NCI-H146 treated with DMSO at 0.1 percent for 48 hours (cell line): ENCODE measurements around the gene MRPL14.
"Not testable (repeated sequence)": the region's sequence is repeated elsewhere in the genome, so short reads cannot be mapped to it uniquely, and the experiment has no call there.

Experiments
- DNase-seq: peaks from one replicate; lab custom pipeline; 2025; ENCODE audit not compliant: unreplicated experiment; lab: John Stamatoyannopoulos, UW

Gene MRPL14

DNA sequence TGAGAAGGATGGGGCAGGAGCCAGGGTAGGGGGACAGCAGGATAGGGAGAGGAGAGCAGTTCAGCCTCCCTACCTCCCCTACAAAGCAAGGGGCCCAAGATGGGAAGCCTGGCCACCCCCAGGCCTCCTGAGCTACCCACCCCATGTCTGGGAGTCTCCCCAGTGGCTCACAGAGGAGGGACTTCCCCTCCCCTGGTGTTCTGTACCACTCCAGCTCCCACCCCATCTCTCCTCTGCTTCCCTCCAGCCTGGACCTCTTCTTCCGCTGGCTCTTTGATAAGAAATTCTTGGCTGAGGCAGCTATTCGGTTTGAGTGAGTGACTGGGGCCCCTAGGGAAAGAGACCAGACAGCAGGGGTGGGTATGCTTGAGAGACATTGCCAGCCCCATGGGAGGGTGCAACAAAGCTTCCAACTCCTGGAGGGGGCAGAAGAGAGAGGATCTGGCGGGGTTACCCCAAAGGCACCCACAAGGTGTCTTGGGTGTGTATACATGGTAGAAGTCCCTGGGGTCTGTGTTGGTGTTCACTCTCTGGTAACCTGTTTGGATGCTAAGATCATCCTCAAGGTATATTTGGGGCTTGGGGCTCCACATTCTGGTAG, 23.2 kb upstream of the MRPL14 start:
- no peak for DNase-seq

DNA sequence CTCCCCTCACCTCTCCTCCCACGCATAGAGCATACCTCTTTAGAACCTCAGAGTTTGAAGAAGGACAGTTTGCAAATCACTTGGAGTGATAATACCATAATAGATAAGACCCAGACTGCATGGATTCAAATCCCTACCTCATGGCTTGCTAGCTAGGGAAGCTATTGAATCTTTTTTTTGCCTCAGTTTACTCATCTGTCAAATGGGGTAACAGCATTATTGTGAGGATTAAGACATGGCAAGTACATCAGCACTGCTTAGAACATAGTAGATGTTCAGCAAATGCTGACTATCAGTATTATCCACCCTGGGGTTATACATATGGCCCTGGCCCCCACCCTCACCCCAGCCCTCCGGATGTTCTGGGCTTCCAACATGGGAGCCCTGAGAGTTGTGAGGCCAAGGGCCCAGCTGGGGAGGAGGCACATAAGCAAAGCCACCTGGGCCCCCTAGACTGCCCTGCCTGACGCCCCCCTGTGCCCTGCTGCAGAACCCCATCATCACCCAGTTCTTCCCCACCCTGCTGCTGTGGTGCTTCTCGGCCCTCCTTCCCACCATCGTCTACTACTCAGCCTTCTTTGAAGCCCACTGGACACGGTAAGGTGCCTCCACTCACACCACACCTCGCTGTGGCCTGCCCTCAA, 22.2 kb upstream of the MRPL14 start:
- no peak for DNase-seq

DNA sequence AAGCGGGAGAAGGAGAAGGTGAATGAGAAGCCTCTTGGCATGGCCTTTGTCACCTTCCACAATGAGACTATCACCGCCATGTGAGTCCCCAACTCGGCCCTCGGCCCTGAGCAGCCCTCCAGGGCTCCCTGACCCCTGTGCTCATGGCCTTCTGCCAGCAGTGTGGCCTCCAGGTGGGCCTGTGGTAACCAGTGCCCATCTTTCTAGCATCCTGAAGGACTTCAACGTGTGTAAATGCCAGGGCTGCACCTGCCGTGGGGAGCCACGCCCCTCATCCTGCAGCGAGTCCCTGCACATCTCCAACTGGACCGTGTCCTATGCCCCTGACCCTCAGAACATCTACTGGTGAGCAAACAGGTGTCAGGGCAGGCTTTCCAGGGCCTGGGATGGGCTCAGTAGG, 21.1 kb upstream of the MRPL14 start:
- no peak for DNase-seq

DNA sequence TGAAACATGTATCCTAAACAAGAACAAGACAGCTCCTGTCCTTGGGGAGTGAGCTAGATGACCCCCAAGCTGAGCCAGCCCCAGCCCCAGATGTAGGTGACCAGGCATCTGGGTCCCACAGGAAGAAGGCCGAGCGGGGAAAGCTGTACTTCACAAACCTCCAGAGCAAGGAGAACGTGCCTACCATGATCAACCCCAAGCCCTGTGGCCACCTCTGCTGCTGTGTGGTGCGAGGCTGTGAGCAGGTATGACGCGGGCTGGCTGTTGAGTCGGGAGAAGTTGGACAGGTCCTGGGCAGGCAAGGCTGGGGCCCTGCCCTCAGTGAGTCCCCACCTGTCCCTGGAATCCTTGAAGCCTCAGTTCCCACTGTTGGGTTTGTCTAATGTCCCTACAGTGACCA, 20.0 kb upstream of the MRPL14 start:
- no peak for DNase-seq

DNA sequence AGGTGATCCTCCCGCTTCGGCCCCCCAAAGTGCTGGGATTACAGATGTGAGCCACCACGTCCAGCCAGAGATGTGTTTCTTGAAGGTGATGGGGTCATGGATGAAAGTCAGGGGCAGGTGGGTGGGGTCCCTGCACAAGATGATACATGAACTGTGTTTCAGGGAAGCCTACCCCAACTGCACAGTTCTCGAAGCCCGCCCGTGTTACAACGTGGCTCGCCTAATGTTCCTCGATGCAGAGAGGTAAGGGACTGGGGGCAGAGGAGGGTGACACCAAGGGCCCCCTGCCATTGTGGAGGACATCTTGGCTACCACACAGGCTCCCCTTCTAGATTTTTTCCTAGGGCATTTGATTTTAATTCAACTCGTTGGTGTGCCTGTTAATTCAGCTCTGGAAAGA, 19.4 kb upstream of the MRPL14 start:
- no peak for DNase-seq

DNA sequence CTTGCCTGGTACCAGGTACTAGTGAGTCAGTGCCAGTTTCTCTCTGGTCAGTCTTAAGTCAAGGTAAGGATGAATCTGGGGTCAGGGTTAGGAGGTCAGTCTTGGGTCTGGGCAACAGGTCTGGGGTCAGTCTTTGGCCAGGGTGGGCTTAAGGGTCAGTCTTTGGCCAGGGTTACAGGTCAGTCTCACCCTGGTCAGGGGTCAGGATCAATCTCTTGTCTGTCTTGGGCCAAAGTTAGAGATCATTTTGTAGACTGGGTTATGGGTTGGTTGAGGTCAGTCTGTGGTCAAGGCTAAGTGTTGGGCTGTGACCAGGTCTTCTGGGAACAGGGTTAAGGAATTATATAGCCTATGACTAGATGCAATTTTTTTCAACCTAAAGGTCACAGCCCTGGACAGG, 18.6 kb upstream of the MRPL14 start:
- DNase-seq: no peak

DNA sequence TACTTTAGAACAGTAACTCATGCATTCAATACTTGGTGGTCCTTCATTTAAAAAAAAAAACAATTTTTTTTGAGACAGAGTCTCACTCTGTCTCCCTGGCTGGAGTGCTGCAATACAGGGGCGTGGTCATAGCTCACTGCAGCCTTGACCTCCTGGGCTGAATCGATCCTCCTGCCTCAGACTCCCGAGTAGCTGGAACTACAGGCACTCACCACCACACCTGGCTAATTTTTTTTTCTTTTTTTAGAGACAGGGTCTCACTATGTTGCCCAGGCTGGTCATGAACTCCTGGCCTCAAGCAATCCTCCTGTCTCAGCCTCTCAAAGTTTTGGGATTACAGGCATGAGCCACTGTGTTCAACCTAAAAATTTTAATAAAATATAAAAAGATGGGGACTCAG, 17.3 kb upstream of the MRPL14 start:
- DNase-seq: not testable (repeated sequence)

DNA sequence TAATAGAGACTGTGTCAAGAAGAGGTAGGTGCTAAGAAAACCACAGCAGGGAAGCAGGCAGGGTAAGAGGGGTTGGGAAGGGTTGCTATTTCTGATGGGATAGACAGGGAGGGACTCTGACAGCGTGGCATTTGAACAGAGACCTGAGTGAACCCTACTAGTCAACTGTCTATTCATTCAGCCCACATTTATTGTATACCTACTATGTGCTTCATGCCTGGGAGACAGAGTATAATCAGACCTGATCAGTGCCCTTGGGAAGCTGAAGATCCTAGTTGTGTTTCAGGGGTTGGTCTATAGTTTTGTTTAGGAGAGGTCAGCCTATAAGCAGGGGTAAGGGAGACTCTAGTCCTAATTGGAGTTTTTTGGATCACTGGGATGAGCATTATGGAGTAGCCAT, 16.5 kb upstream of the MRPL14 start:
- no peak for DNase-seq

DNA sequence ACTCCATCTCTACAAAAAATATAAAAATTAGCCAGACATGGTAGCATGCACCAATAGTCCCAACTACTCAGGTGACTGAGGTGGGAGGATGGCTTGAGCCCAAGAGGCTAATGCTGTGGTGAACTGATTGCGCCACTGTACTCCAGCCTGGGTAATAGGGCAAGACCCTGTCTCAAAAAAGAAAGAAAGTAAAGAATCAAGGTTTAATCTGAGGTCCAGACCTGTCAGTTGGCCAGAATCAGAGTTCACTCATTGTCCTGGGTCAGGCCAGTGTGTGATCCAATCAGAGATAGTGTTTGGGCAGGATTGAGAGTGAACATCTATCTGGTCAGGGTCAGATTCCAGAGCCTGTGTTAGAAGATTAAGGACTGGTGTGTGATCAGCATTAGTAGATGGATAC, 15.6 kb upstream of the MRPL14 start:
- DNase-seq: no peak

DNA sequence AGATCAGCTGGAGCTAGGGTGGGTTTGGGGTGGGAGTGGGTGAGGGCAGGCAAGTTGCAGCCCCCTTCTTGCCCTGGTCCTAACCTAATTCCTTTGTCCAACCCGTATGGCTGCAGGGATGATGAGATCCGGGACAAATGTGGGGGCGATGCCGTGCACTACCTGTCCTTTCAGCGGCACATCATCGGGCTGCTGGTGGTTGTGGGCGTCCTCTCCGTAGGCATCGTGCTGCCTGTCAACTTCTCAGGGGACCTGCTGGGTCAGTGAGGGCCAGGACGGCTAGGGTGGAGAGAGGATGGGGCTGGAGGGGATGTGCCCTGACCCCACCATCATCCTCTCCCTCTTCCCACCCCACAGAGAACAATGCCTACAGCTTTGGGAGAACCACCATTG, 12.1 kb upstream of the MRPL14 start:
- DNase-seq: no peak

DNA sequence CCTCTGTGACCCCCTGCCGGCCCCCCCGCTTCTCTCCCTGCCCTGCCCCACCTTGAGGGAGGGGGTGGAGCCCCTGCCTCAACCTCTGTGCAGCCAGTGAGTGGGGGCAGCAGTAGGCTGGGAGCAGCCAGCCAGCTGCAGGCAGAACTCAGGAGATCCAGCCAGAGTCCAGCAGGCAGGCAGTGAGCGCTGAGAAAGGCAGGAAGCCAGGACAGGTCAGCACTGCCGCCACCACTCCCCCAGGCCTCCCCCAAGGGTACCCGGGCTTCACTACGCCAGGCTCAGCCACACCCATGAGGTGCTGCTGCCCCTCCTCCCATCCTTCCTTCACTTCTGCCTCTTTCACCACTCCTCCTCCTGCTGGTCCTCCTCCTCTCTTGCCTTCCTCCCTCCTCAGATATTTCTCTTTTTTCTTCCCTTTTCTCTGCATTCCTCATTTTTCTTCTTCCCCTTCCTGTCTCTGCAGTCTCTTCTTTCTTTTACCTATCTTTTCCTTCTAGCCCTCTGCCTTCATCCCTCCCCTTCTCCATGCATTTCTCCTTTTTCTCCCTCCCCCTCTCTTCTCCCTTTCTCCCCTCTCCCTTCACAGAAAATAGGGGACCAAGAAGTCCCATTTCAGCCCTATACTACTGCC, 11.6 kb upstream of the MRPL14 start:
- no peak for DNase-seq

DNA sequence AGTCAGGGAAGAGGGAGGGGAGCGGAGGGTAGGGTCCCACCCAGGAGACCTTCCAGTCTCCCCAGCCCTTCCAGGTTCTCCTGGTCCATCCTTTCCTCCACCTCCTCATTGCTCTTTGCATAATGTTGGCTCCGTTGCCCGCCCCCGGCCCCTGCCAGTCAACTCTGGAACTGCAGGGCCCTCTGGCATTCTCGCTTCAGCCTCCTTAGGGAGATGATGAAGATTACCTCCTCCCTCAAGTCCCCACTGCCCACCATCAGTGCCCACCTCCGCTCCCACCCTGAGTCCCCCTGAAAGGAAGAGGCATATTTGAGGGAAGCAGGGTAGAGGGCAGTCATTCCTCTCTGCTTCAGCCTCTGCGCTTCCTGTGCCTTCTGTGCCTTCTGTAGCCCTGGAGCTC, 8.6 kb upstream of the MRPL14 start:
- DNase-seq: no peak

DNA sequence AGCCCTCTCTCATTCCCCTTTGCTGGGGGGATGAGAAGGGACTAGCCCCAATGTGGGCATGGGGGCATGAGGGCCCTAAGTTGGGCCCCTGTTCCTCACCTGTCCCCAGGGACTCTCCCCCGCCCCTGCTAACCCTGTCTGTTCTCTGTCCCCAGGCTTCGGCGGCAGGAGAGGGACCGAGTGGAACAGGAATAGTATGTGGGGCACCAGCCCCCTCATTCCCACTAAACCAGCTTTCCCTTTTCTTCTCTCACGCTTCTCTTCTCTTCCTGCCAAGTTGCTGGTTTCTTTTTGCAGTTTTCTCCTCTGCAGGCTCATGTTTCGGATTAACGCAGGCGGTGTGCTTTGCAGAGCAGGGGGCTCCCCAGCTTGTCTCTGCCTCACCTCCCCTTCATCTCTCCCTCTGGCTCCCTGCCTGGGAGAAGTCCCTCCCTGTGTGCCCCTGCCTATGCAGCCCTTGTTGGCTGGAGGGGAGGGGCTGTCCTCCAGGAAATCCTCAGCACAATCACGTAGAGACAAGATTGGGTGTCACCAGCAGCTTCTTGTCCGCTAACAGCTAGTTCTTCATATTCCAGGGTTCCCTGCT, 8.0 kb upstream of the MRPL14 start:
- no peak for DNase-seq

DNA sequence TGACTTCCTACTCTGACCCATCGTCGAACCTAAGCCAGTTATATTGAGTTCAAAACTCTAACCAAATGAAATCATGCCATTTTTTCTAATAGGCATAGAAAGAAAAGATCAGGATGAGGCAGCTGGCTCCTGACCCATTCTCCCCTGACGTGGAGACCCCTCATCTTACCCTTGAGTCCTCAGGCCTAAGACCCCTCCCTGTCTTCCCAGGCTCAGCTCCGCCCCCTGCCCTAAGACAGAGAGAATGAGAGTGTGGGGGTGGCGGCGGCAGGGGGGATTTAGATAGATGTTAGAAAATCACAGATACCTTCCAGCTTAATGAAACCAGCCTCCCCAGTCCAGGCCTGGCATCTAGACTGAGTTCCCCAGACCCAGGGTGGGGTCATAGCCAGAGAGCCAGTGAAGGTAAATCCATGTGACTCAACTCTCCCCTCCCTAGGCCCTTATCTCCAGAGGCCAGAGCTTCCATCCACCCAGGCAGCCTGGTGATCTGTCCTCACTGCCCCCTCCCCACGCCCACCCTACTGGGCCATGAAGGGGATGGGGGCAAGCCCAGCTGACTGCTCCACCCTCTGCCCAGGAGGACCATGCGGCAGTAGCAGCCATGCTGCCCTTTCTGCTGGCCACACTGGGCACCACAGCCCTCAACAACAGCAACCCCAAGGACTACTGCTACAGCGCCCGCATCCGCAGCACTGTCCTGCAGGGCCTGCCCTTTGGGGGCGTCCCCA, 6.9 kb upstream of the MRPL14 start:
- DNase-seq: no peak

DNA sequence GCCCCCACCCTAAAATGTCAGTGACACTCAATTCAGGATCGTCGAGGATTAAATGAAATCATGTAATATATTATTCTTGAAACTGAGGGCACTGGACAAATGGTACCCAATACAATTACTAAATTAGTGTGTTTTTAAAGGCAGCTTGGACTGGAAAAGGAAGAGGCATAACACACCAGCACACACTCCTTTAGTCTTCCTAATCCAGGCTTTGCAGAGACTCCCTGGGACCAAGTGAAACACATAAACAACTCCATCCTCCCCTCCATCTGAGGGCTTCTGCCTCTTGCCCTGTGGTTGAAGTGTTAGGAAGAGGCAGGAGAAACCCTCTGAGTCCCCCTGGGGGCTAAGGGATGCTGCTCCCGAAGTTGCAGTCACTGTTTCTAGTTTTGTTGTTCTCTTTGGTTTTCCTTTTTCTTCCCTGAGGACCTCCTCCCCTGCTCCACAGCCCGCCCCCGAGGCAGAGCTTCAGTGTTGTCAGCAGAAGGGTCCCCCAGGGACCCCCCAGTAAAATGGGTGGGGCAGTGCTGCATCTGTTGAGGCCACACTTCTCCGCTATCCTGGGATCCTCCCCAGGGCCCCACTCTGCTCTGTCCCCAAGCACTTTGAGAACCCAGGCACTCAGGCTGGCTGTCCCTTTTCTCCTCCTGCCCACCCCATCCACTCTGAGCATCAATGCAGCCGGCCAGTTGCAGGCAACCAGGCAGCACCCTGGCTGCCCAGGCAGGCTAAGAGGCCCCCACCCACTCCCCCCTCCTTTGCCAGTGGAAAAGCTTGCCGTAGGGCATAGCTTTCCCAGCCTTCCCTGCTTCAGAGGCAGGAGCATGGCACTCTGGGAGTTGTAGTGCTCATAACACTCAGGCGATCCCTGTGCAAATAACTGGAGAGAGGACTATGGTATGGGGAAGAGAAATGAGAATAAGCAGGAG, 6.0 kb upstream of the MRPL14 start:
- peak; percentile 35 for DNase-seq

DNA sequence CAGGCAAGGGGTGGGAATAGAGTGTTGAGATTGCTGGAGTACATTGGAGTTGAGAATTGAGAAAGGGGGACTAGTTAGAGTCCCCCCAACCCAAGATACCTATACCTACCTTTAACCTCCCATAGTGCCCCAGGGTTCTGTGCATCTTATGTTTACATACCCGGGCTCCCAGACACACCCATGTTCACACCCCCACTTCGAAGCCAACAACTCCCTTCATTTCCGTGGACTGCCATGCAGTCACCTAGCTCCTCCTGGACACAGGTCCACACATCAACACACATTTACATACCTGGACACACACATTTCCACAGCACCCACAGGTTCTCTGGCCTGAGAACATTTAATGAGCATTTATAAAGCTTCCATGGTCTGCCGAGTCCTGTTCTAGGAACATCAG, 5.2 kb upstream of the MRPL14 start:
- DNase-seq: no peak

DNA sequence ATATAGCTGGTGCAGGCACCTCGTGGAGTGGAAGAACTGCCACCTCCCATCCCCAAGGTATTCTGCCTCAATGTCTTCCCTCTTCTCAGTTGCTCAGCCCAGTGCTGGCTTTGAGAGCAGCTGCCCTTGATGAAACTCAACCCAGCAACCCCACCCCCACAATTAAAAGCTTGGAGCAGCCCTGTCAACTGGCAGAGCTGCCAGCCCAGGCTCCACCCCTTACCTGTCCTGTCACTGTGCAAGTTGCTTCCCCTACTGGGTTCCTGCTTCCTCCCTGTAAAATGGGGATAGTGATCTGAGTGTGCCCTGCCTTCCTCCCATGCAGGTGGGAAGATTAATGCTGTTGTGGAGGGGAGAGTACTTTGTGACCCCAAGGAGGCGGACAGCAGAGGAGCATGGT, 4.6 kb upstream of the MRPL14 start:
- no peak for DNase-seq

DNA sequence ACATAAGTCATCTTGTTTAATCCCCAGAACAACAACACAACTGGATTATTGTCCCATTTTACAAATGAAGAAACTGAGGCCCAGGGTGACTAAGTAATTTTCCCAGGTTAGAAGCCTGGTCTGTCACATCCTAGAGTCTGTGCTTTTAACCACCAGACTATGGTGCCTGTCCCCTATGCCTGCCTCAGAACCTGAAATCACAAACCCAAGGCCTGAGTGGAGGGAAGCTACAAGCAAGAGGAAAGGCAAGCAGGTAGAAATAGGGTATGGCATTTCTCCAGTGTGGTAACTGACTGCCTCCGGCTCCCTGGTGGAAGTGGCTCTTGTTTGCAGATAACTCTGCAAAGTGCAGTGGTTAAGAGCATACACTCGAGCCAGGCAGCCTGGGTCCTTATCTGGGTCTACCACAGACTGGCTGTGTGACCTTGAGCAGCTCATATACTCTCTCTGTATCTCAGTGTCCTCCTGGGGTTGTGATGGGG, 2.6 kb upstream of the MRPL14 start:
- no peak for DNase-seq

DNA sequence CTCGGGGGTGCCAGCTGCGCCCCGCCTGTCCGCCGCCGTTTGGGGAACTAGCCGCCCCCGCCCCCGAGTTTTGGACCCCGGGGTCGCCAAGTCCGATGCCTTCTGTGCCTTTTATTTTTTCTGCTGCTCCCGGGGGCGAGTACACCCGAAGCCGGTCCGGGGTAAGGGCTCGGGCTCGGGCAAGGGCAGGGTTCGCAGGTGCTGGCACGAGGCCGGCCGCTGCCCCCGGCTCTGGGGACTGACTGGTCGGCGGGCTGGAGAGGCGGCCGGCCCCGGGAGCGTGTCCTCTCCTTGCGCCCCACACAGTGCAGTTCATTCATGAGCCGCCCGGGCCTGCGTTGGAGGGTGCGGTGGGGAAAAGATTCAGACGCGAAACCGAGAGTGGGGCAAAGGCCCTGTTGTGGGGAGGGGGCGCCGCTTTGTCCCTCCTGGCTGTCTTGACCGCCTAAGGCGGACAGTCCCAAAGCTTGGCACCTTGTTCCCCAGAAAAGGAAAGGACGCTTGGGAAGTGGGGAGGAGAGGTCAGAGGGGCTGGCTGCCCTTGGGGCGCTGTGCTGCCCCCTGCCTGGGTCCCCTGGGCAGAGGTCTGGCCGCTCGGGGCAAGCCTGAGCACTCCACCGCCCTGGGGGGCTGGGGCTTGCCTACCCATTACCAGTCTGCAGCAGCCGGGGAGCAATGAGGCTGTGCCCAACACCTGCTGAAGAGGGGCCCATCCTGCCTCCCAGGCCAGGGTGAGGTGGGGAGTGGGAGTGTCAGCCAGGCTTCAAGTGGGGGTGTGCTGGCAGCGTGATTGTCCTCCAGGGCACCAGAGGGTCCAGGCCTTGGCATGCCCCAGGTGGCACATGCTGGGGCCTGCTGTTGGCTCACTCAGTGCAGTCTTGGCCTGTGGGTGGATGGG, 1.0 kb upstream of the MRPL14 start:
- DNase-seq: no peak
